ENCODE measurements around the gene NSD2. TPM values are rescaled to one million over a fixed set of nuclear protein-coding genes. Genes with fewer than 3 reads are reported as not detected.

Gene NSD2
- total and polyA plus RNA-seq, 2 experiments from 2014 or later, result 25.7 to 30.8 TPM

- no peaks in the 10 kb centered on the region for H3K9me3 ChIP-seq (ENCODE audit: low read depth)
- TF ChIP-seq, protein P1, sequence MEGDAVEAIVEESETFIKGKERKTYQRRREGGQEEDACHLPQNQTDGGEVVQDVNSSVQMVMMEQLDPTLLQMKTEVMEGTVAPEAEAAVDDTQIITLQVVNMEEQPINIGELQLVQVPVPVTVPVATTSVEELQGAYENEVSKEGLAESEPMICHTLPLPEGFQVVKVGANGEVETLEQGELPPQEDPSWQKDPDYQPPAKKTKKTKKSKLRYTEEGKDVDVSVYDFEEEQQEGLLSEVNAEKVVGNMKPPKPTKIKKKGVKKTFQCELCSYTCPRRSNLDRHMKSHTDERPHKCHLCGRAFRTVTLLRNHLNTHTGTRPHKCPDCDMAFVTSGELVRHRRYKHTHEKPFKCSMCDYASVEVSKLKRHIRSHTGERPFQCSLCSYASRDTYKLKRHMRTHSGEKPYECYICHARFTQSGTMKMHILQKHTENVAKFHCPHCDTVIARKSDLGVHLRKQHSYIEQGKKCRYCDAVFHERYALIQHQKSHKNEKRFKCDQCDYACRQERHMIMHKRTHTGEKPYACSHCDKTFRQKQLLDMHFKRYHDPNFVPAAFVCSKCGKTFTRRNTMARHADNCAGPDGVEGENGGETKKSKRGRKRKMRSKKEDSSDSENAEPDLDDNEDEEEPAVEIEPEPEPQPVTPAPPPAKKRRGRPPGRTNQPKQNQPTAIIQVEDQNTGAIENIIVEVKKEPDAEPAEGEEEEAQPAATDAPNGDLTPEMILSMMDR (IDR thresholded peaks at IDR 0.05; ENCODE audit: poor library complexity), result no peak
- TF ChIP-seq EZH2phosphoT487 (IDR thresholded peaks at IDR 0.05; ENCODE audit: low read depth, severe bottlenecking, unreplicated experiment) (no peak), EZH2 (IDR thresholded peaks at IDR 0.05; ENCODE audit: borderline replicate concordance) (no peak)
- H3K4me1 ChIP-seq (ENCODE audit: insufficient read depth), result no peaks in the 10 kb centered on the region
- H3K36me3 ChIP-seq (replicated peaks; ENCODE audit: insufficient read depth, low read depth), result no peaks in the 10 kb centered on the region
- no peak for DNase-seq (ENCODE audit: low spot score)
- 95% methylated on average over 9 of the region's 9 CpGs for WGBS (ENCODE audit: low lambda C conversion rate, missing lambda C conversion rate)
- H3K9me2 ChIP-seq (replicated peaks; ENCODE audit: insufficient read depth), result no peaks in the 10 kb centered on the region
- peaks cover 27% of the 10 kb centered on the region for H3K79me2 ChIP-seq
- H3K4me2 ChIP-seq, result no peak overlapping the region
- no peak overlapping the region for H3K4me3 ChIP-seq
- H3K27me3 ChIP-seq, result no peaks in the 10 kb centered on the region
- peaks cover 6% of the 10 kb centered on the region for H4K20me1 ChIP-seq (ENCODE audit: insufficient read depth, poor library complexity, severe bottlenecking)
- H3K27ac ChIP-seq, result no peak overlapping the region
- H2AFZ ChIP-seq, result no peak overlapping the region
These were observed 29.3 kb upstream of the NSD2 start for GRCh38 chr4:1841887-1842210.

GRCh38 chr4:1842339-1842895 is 28.8 kb upstream of the NSD2 start:
- WGBS (ENCODE audit: low lambda C conversion rate, missing lambda C conversion rate), result 95% methylated on average over 13 of the region's 13 CpGs
- TF ChIP-seq, protein P1 (IDR thresholded peaks at IDR 0.05; ENCODE audit: poor library complexity), result no peak
- TF ChIP-seq EZH2phosphoT487 (IDR thresholded peaks at IDR 0.05; ENCODE audit: low read depth, severe bottlenecking, unreplicated experiment), result no peak
- TF ChIP-seq EZH2 (IDR thresholded peaks at IDR 0.05; ENCODE audit: borderline replicate concordance), result no peak
- Histone ChIP-seq H3K79me2 (peaks cover 30% of the 10 kb centered on the region), H3K9me2 (replicated peaks; ENCODE audit: insufficient read depth) (no peaks in the 10 kb centered on the region), H4K20me1 (ENCODE audit: insufficient read depth, poor library complexity, severe bottlenecking) (peaks cover 6% of the 10 kb centered on the region), H3K9me3 (ENCODE audit: low read depth) (no peaks in the 10 kb centered on the region), H3K4me2 (no peak overlapping the region), H3K36me3 (replicated peaks; ENCODE audit: insufficient read depth, low read depth) (no peaks in the 10 kb centered on the region), H3K27ac (no peak overlapping the region), H2AFZ (no peak overlapping the region), H3K4me1 (ENCODE audit: insufficient read depth) (no peaks in the 10 kb centered on the region), H3K27me3 (no peaks in the 10 kb centered on the region), H3K4me3 (no peak overlapping the region)
- no peak for DNase-seq (ENCODE audit: low spot score)

GRCh38 chr4:1842993-1843448 is 28.2 kb upstream of the NSD2 start:
- no peak for DNase-seq (ENCODE audit: low spot score)
- H3K4me2 ChIP-seq, result no peak overlapping the region
- TF ChIP-seq, protein P1 (IDR thresholded peaks at IDR 0.05; ENCODE audit: poor library complexity), result no peak
- TF ChIP-seq EZH2 (IDR thresholded peaks at IDR 0.05; ENCODE audit: borderline replicate concordance), result no peak
- TF ChIP-seq EZH2phosphoT487 (IDR thresholded peaks at IDR 0.05; ENCODE audit: low read depth, severe bottlenecking, unreplicated experiment), result no peak
- H4K20me1 ChIP-seq (ENCODE audit: insufficient read depth, poor library complexity, severe bottlenecking), result peaks cover 6% of the 10 kb centered on the region
- no peak overlapping the region for H3K27ac ChIP-seq
- H3K27me3 ChIP-seq, result no peaks in the 10 kb centered on the region
- no peaks in the 10 kb centered on the region for H3K36me3 ChIP-seq (replicated peaks; ENCODE audit: insufficient read depth, low read depth)
- H3K9me2 ChIP-seq (replicated peaks; ENCODE audit: insufficient read depth), result no peaks in the 10 kb centered on the region
- H3K9me3 ChIP-seq (ENCODE audit: low read depth), result no peaks in the 10 kb centered on the region
- peaks cover 28% of the 10 kb centered on the region for H3K79me2 ChIP-seq
- H3K4me1 ChIP-seq (ENCODE audit: insufficient read depth), result no peaks in the 10 kb centered on the region
- no peak overlapping the region for H3K4me3 ChIP-seq
- WGBS (ENCODE audit: low lambda C conversion rate, missing lambda C conversion rate), result 88% methylated on average over 17 of the region's 17 CpGs
- no peak overlapping the region for H2AFZ ChIP-seq
